HG03159 (cell line): ENCODE data around the gene CDK5.

Experiments
- ATAC-seq: cut with Tn5 transposase; IDR thresholded peaks from one replicate; pipeline ENCODE4 v1.9.1; 2021; ENCODE audit warnings: mild to moderate bottlenecking, moderate library complexity; ENCODE audit not compliant: unreplicated experiment

CDK5 gene

DNA sequence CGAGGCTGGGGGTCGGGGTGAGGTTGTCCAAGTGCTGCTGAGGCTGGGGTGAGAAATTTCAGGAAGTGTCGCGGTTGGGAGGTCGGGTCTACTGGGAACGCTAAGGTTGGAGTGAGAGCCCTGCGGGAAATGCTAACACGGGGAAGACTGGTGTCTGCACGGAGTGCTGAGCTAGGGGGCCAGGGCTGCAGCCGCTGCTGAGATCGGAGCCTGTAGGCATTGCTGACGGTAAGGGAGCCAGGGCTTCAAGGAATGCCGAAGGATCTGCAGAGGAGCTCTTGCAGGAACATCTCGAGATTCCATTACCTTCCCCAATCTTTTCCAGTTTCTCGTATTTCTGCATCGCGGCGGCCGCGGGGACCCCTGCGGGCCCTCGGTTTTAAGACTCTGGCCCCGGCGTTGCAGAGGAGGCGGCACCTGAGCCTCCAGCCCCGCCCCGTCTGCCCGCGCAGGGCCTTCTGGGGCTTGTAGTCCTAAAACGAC, at the start of gene CDK5:
Gene CDK5 (minus strand): TSS at position 392 of the 483 bp plus-strand sequence. CDS start 49 bp downstream, at position 343.
- ATAC-seq, result peak; percentile 8

DNA sequence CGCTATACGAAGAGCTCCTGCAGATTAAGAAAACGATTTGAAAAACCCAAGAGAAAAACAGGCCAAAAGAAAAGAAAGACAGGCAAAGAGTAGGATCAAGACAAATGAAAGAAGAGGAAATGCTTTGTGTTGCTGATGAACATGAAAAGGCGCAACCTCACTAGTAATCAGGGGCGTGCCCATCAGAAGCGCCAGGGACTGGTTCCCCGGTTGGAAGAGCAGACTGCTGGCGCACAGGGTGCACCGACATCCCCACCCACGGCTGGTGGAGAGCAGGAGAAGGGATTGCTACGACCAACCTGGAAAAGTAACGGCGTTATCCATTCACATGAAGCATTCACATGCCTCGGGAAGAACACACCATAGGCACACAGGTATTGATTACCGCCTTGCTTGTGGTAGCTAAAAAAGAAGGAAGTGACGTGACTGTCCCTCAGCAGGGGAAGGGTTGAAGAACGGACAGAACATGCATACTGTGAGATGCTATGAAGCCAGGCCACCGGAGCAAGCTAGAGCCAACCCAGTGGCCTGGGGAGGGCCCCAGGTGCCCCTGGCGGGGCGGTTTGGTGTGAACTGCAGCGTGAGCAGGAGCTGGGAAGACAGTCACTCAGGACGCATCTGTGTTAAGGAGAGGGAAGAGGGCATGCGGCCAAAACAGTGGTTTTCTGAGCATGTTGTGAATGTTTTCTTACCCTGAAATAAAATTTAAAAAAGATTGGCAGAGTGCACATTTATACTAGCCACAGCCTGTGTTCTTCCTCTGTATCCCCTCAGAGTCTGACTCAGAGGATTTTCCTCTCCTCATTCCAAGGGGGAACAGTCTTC, 46.9 kb upstream of the CDK5 start:
- no peak for ATAC-seq

DNA sequence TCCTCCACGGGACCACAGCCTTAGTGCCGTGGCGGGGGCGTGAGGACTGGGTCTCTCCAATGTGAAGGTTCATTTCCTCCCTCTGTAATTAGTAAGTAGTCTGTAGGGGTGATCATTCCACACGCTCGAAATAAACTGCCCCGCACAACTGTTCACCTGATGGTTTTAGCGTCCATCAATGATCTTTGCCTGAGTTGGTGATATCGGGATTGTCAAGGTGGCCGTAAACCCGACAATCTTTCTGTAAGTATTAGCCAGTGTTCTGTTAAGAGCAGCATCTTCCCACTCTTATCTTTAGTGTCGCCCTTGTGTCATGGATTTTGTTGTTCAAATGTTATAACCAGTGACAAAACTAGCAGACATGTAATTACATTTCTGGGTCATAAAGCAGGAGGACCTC, 46.3 kb upstream of the CDK5 start:
- no peak for ATAC-seq

GRCh38 chr7:151102991-151103390, 45.3 kb upstream of the CDK5 start:
- ATAC-seq, result no peak

- no peak for ATAC-seq
Observed at GRCh38 chr7:151101621-151102396, 44.1 kb upstream of the CDK5 start.

GRCh38 chr7:151100921-151101320, 43.2 kb upstream of the CDK5 start:
- no peak for ATAC-seq

GRCh38 chr7:151099486-151100211, 42.0 kb upstream of the CDK5 start:
- no peak for ATAC-seq

- no peak for ATAC-seq
Observed at GRCh38 chr7:151095828-151096475, 38.3 kb upstream of the CDK5 start.

- ATAC-seq, result no peak
Observed at GRCh38 chr7:151095123-151095797, 37.6 kb upstream of the CDK5 start.

DNA sequence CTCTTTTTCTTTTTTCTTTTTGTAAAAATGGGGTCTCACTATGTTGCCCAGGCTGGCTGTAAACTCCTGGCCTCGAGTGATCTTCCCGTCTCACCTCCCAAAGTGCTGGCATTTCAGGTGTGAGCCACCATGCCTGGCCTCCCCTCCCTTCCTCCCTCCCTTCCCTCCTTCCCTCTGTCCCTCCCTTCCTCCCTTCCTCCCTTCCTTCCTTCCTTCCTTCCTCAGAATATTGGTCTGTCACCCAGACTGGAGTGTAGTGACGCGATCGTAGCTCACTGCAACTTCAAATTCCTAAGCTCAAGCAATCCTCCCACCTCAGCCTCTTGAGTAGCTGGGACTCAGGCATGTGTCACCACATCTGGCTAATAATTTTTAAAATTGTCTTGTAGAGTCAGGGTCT, 37.0 kb upstream of the CDK5 start:
- ATAC-seq, result no peak

- ATAC-seq, result no peak
Observed at GRCh38 chr7:151093748-151094147, 36.1 kb upstream of the CDK5 start.

DNA sequence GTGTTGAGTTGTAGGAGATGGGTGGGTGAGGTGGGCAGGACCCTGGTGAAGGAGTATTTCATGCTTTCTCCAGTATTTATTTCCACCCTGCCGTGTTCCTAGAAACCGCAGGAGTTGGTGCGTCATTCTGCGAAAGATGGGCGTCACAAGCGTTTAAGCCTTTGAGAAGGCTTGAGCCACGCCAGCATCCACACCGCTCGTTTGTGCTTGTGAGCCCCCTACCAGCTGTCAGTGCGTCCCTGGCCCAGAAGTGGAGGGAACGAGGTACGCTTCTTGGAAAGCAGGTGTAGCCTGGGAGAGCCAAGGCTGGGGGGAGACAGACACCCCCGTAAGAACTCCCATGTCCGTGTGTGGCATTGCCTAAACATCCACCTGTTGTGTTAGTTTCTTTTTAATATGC, 34.3 kb upstream of the CDK5 start:
- ATAC-seq, result no peak

DNA sequence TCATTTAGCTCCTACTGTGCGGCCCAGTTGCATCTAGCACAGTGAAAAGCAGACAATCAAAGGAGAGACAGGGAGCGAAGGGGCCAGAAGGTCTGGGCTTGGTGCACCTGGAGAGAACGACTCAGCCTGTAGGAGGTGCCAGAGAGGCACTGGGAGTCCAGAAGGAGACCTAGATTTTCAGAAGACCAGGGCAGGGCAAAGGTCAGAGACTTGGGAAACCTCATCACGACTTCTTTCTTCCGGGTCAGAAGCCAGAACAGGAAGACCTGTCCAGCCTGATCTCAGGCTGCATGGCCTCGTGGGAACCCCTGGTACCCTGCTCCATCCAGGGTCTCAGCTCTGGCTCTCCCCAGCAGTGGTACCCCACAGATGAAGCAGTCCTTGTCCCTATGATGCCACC, 33.7 kb upstream of the CDK5 start:
- no peak for ATAC-seq

DNA sequence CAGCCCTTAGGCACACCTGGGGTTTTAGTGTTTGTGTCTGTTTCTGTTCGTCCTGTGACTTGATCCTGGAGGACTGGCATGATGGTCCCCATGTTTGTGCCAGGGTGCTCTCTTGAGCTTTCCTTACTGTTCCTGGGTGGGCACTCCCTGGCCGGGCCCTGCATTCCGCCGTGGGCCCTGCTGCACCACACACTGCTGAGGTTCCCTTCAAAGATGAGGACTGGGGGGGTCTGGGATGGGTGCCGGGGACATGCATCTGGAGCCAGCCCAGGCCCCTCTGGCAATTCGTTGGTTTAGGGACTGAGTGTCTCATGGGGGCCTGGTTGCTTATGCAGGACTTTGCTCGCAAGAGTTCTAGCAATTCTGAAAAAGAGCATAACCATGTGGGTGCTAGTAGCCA, 33.3 kb upstream of the CDK5 start:
- ATAC-seq, result no peak

DNA sequence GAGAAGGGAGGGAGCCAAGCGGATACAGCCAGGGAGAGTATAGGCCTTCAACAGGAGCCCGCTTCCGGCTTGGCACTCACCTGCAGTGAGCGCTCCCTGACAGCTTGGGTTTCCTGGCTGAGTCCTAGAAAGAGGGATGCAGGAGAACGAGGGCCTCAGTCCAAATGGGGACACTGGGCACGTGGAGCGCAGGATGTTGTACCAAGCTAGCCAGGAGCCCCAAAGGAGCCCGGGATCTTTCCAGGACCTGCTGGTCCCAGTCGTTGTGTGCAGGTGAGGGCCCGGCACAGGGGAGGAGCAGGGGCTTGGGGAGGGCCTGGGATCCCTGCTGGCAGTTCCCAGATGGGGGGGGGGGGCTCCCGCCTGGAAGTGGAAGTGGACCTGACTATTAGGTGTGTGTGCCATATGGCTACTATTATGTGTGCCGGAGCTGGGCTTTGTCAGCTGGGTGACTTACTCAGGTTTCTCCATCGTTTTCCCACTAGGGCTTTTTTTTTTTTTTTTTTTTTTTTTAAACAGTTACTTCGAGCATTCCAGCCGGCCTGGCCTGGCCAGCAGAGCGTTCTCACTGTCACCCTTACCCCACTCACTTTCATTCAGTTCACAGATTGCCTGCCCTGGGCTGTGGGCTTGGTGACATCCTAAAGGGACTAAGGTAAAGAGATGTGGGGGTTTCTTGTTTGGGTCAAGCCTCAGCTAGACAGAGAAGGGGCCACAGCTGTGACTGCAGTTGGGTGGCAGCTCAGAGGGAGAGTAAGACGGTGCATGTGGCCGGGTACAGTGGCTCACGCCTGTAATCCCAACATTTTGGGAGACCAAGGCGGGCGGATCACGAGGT, 32.4 kb upstream of the CDK5 start:
- no peak for ATAC-seq

DNA sequence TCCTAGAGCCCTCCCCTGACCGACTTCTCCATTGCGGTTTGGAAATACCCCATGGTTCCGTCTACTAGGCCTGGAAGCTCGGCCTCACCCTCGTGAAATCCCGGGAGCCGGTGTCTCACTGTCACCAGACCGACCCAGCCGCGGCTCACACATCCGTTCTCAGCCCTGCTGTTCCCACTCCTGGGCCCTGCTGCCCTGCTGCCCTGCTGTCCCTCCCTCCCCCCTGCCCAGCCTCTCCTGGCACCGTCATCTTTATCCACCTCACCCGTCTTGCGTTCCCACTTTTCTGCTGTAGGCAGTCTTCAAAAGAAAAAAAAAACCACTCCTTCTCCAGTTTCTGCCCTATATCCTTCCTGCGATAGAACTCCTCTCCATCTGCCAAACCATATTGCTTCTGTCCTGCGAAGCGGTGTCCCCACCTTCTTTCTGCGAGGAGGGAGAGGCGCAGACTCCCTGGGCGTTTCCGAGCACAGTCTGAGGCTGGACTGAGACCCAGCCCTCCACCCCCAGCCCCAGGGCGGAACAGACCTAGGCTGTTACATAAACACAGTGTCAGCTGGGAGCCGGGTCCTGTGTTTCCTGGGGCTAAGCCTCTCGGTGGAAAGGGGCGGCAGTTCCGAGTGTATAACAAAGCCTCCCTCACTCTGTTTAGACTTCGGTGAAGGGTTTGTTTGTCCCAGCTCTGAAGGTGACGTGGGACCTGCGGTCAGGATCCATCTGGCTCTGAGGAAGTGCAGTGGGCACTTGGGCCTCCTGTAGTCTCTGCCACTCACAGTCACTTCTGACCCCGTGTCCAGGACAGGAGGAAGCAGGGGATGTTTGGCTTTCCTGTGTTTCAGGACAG, 31.4 kb upstream of the CDK5 start:
- no peak for ATAC-seq

- ATAC-seq, result no peak
Observed at GRCh38 chr7:151088019-151088855, 30.5 kb upstream of the CDK5 start.
